RWPE2 (cell line): Measurements from ENCODE around the gene SETBP1.

Experiments used
- ATAC-seq: fragments of 200-7000 bp; cut with Tn5 transposase; 3 replicates; pipeline ENCODE4 v1.9.1; 2021; ENCODE audit warnings: low read depth
- DNase-seq: peaks from one replicate; pipeline ENCODE4 v3.0.0-alpha.2; 2020; ENCODE audit warnings: low spot score
- H3K27ac ChIP-seq: fragments of 450-650 bp; 2 replicates; pipeline ENCODE4 v1.5.1; 2017; ENCODE audit warnings: mild to moderate bottlenecking; ENCODE audit not compliant: poor library complexity, severe bottlenecking
- H3K27me3 ChIP-seq: fragments of 250-450 bp; sonication (Bioruptor Pico); 2 replicates; pipeline ENCODE4 v1.5.1; 2021; ENCODE audit warnings: mild to moderate bottlenecking, moderate library complexity; ENCODE audit not compliant: insufficient read depth, poor library complexity, severe bottlenecking
- H3K36me3 ChIP-seq: fragments of 250-450 bp; sonication (Bioruptor Pico); 2 replicates; pipeline ENCODE4 v1.5.1; 2020; ENCODE audit warnings: low read depth, mild to moderate bottlenecking, moderate library complexity
- H3K4me1 ChIP-seq: fragments of 250-450 bp; sonication (Bioruptor Pico); 2 replicates; pipeline ENCODE4 v1.5.1; 2021; ENCODE audit warnings: mild to moderate bottlenecking, moderate library complexity; ENCODE audit not compliant: insufficient read depth, poor library complexity, severe bottlenecking
- H3K4me3 ChIP-seq: fragments of 250-450 bp; sonication (Bioruptor Pico); 2 replicates; pipeline ENCODE4 v1.5.1; 2021; ENCODE audit warnings: mild to moderate bottlenecking, moderate library complexity; ENCODE audit not compliant: severe bottlenecking
- H3K9me3 ChIP-seq: fragments of 250-450 bp; sonication (Bioruptor Pico); 2 replicates; pipeline ENCODE4 v1.5.1; 2021; ENCODE audit warnings: mild to moderate bottlenecking, moderate library complexity; ENCODE audit not compliant: severe bottlenecking
- CTCF ChIP-seq: fragments of 450-650 bp; IDR thresholded peaks from one replicate; pipeline ENCODE4 v1.5.1; 2017; ENCODE audit warnings: mild to moderate bottlenecking, moderate library complexity; ENCODE audit not compliant: poor library complexity, severe bottlenecking

SETBP1 gene

GRCh38 chr18:44736664-44737380, 56.1 kb downstream of the SETBP1 start:
- Histone ChIP-seq H3K27ac (no peak overlapping the region), H3K9me3 (no peaks in the 10 kb centered on the region), H3K4me3 (no peak overlapping the region), H3K4me1 (peaks cover 45% of the 10 kb centered on the region), H3K36me3 (no peaks in the 10 kb centered on the region), H3K27me3 (no peaks in the 10 kb centered on the region)
- DNase-seq (no peak), ATAC-seq (no peak)
- TF ChIP-seq CTCF = no peak

DNA sequence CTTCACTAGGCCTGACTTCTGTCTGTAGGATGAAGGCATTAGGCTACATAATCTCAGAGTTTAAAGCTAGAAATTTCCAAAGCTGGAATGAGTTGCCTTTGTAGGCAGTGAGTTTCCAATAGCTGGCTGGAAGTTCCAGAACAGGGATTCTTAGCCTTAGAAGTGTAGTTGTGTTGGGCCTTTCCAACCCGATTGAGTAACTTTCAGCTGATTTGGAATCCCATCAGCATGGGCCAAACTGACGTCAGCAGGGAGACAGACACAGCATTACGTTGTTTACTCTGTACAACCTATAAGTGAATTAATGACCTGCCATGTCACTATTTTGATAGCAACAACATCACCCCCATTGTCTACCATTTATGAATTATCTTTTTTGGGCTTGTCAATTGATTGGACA, 56.9 kb downstream of the SETBP1 start:
- Histone ChIP-seq H3K4me1 (peaks cover 39% of the 10 kb centered on the region), H3K36me3 (no peaks in the 10 kb centered on the region), H3K27me3 (no peaks in the 10 kb centered on the region), H3K9me3 (no peaks in the 10 kb centered on the region), H3K27ac (no peak overlapping the region), H3K4me3 (no peak overlapping the region)
- ATAC-seq (no peak), DNase-seq (no peak)
- TF ChIP-seq CTCF = no peak

- ATAC-seq (peak; percentile 97), DNase-seq (peak; percentile 62)
- no peak for TF ChIP-seq CTCF
- H3K27me3 ChIP-seq = no peaks in the 10 kb centered on the region
- no peak overlapping the region for H3K4me3 ChIP-seq
- H3K27ac ChIP-seq = no peak overlapping the region
- no peaks in the 10 kb centered on the region for H3K36me3 ChIP-seq
- no peaks in the 10 kb centered on the region for H3K9me3 ChIP-seq
- peaks cover 17% of the 10 kb centered on the region for H3K4me1 ChIP-seq
Observed at GRCh38 chr18:44740000-44740399, 59.3 kb downstream of the SETBP1 start.

DNA sequence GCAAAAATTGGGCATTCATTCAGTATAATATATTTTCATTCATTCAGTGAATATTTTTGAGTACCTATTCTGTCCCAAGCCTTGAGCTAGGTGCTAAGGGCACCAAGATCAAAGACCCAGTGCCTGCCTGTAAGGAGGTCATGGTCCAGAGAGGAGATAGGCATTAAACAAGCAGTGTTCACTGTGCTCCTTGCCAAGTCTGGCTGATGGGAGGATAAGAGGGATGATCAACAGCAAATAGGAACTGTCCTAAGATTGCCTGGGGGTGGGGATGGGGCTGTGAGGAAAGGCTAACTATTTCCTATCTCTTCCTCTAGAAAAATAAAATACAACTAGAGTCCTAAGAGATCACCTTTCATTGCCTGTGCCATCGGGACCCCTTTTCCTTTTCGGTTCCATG, 60.4 kb downstream of the SETBP1 start:
- DNase-seq (no peak), ATAC-seq (no peak)
- no peaks in the 10 kb centered on the region for H3K36me3 ChIP-seq
- no peaks in the 10 kb centered on the region for H3K9me3 ChIP-seq
- H3K27me3 ChIP-seq = no peaks in the 10 kb centered on the region
- TF ChIP-seq CTCF = no peak
- H3K4me1 ChIP-seq = peaks cover 16% of the 10 kb centered on the region
- no peak overlapping the region for H3K4me3 ChIP-seq
- H3K27ac ChIP-seq = no peak overlapping the region

GRCh38 chr18:44741511-44741910, 60.8 kb downstream of the SETBP1 start:
- H3K27ac ChIP-seq = no peak overlapping the region
- no peaks in the 10 kb centered on the region for H3K27me3 ChIP-seq
- H3K36me3 ChIP-seq = no peaks in the 10 kb centered on the region
- no peaks in the 10 kb centered on the region for H3K9me3 ChIP-seq
- DNase-seq (no peak), ATAC-seq (no peak)
- H3K4me3 ChIP-seq = no peak overlapping the region
- peaks cover 16% of the 10 kb centered on the region for H3K4me1 ChIP-seq
- no peak for TF ChIP-seq CTCF
